ENCODE results near the gene TMEM169. TPM values are rescaled to one million over a fixed set of nuclear protein-coding genes. Genes with fewer than 3 reads are reported as not detected.

Gene TMEM169
- total RNA-seq, 6 experiments from 2014 or later: 0.29 to 2.7 (median 1.0) TPM

DNA sequence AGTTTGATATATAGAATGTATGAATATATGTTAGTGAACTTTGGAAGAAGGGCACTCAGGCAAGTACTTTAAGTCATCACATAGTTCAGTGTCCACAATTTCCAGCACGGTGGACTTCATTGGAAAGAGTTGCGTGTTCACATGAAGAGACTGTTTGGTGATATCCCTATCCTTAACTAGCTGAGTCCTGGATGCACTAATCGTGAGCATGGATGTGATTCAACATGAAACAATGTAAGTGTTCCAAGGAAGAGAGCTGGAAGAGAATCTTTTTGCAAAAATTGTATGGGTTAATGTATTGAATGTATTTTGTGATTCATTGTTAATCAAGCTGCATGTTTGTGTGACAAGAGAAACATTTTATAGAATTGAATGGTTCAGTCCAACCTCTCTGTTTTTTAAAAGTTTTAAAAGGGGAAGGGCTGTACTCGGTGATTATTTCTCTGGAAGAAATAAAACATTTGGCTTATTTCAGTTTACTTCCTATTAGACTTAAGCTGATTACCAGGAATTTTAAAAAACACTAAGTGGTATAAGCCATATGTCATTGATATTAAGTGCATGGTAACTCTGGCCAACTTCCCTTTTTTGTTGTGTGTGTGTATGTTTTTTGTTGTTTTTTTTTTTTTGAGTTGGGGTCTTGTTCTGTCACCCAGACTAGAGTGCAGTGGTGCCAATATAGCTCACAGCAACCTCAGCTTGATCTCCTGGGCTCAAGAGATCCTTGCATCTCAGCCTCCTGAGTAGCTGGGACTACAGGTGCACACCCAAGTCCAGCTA, 36.0 kb downstream of the TMEM169 start:
- 80% methylated on average over 4 of the region's 4 CpGs for WGBS (ENCODE audit: insufficient coverage, low coverage, low lambda C conversion rate, missing lambda C conversion rate)
- Histone ChIP-seq H3K4me1 (peaks cover 0 to 32% (median 8%) of the 10 kb centered on the region in 4 donors), H3K9me3 (no peaks in the 10 kb centered on the region), H3K27ac (peak overlapping the region in 1 of 3 donors; percentile 13), H3K4me3 (no peak overlapping the region), H3K27me3 (no peaks in the 10 kb centered on the region), H3K36me3 (peaks cover 9 to 53% (median 22%) of the 10 kb centered on the region in 4 donors)
- no peak for ATAC-seq
- DNase-seq: no peak
- intact Hi-C loops (cut with DNase I): loop anchor here in 1 of 2 donors (10.0 kb wide), 1 partner anchor 287 kb away; no protein-coding TSS in a partner anchor
- TF ChIP-seq POLR2A (IDR thresholded peaks at IDR 0.05): no peak
- TF ChIP-seq, protein P1, sequence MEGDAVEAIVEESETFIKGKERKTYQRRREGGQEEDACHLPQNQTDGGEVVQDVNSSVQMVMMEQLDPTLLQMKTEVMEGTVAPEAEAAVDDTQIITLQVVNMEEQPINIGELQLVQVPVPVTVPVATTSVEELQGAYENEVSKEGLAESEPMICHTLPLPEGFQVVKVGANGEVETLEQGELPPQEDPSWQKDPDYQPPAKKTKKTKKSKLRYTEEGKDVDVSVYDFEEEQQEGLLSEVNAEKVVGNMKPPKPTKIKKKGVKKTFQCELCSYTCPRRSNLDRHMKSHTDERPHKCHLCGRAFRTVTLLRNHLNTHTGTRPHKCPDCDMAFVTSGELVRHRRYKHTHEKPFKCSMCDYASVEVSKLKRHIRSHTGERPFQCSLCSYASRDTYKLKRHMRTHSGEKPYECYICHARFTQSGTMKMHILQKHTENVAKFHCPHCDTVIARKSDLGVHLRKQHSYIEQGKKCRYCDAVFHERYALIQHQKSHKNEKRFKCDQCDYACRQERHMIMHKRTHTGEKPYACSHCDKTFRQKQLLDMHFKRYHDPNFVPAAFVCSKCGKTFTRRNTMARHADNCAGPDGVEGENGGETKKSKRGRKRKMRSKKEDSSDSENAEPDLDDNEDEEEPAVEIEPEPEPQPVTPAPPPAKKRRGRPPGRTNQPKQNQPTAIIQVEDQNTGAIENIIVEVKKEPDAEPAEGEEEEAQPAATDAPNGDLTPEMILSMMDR (IDR thresholded peaks at IDR 0.05): no peak

DNA sequence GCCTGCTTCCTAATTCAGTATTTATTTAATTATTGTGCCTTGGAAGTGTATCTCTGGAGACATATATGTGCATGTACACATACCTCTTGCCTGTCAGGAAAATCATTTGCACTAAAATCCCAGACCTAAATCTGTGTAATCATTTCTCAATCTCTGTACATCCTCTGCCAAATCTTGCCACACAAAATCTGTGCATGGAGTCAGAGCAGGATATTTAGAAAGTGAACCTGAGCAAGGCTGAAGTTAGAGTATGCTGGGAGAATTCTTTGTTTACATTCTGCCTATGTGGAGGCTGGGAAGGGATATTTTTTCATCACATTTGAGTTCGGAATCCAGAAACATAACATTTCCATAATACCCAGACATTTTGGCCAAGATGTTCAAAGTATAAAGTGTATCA, 36.8 kb downstream of the TMEM169 start:
- no peak for TF ChIP-seq POLR2A (IDR thresholded peaks at IDR 0.05)
- TF ChIP-seq, protein P1 (IDR thresholded peaks at IDR 0.05): no peak
- DNase-seq (no peak), ATAC-seq (peak; percentile 38 to 52 (median 46))
- Histone ChIP-seq H3K36me3 (peaks cover 9 to 53% (median 27%) of the 10 kb centered on the region in 4 donors), H3K27ac (peak overlapping the region in 2 of 3 donors; percentile 13 to 23), H3K9me3 (no peaks in the 10 kb centered on the region), H3K4me3 (no peak overlapping the region), H3K4me1 (peaks cover 0 to 32% (median 8%) of the 10 kb centered on the region in 4 donors), H3K27me3 (no peaks in the 10 kb centered on the region)
- 73% methylated on average over 1 of the region's 1 CpG for WGBS (ENCODE audit: insufficient coverage, low coverage, low lambda C conversion rate, missing lambda C conversion rate)
- intact Hi-C loops (cut with DNase I): loop anchor here in 1 of 2 donors (10.0 kb wide), 1 partner anchor 286 kb away; no protein-coding TSS in a partner anchor

DNA sequence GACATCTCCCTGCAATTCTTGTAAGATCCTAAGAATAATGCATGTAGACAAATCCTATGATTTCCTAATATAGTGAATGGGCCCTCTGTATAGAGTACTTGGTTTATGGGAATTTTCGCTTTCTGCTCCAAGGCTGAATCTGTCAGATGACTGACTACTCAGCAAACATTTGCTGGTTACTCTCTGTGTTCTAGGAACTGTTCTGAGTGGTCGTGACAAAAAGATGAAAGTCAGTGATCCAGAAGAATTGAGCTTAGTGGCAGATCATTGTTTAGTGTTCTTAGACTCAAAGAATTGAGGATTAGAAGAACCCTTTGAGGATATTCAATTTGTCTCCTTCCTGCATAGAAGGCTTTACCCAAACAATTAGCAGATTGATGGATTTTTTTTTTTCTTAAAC, 37.4 kb downstream of the TMEM169 start:
- ATAC-seq (no peak), DNase-seq (no peak)
- no peaks in the 10 kb centered on the region for H3K9me3 ChIP-seq
- TF ChIP-seq, protein P1 (IDR thresholded peaks at IDR 0.05): no peak
- no peak for TF ChIP-seq POLR2A (IDR thresholded peaks at IDR 0.05)
- no peak overlapping the region for H3K4me3 ChIP-seq
- H3K27ac ChIP-seq: no peak overlapping the region
- no peaks in the 10 kb centered on the region for H3K27me3 ChIP-seq
- intact Hi-C loops (cut with DNase I): loop anchor here in 1 of 2 donors (10.0 kb wide), 1 partner anchor 286 kb away; no protein-coding TSS in a partner anchor
- H3K36me3 ChIP-seq: peaks cover 9 to 53% (median 29%) of the 10 kb centered on the region in 4 donors
- 75% methylated on average over 2 of the region's 2 CpGs for WGBS (ENCODE audit: insufficient coverage, low coverage, low lambda C conversion rate, missing lambda C conversion rate)
- H3K4me1 ChIP-seq: peaks cover 0 to 29% (median 8%) of the 10 kb centered on the region in 4 donors

DNA sequence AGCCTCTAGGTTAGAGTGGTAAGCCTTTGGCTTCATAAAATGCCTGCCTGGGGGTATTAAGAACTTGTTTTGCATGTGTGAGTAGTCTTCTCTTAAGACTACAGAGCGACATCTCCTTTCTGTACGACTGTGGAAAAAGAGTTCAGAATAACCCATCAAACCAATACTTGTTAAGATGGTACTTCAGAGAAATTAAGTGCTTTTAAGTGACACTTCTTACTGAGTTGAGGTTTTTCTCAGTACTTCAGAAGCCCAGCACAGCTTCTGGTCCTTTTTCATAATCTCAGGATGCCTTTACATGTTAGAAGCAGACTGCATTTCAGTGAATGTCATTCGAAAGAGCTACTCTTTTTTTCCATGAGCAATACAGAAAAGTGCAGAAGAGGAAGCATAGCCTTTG, 38.3 kb downstream of the TMEM169 start:
- ATAC-seq (no peak), DNase-seq (no peak)
- no peak overlapping the region for H3K4me3 ChIP-seq
- peaks cover 0 to 25% (median 8%) of the 10 kb centered on the region in 4 donors for H3K4me1 ChIP-seq
- H3K27me3 ChIP-seq: no peaks in the 10 kb centered on the region
- 89% methylated on average over 3 of the region's 3 CpGs for whole genome bisulfite sequencing (ENCODE audit: insufficient coverage, low coverage, low lambda C conversion rate, missing lambda C conversion rate)
- peaks cover 9 to 58% (median 30%) of the 10 kb centered on the region in 4 donors for H3K36me3 ChIP-seq
- H3K9me3 ChIP-seq: no peaks in the 10 kb centered on the region
- TF ChIP-seq, protein P1 (IDR thresholded peaks at IDR 0.05): no peak
- no peak for TF ChIP-seq POLR2A (IDR thresholded peaks at IDR 0.05)
- intact Hi-C loops (cut with DNase I): loop anchor here in 1 of 2 donors (10.0 kb wide), 1 partner anchor 285 kb away; no protein-coding TSS in a partner anchor
- H3K27ac ChIP-seq: no peak overlapping the region

Data from right lobe of liver (tissue), 6 donors.